Osteocyte (in vitro differentiated cells): ENCODE results near the gene SPSB3. TPM values are rescaled to one million over a fixed set of nuclear protein-coding genes. Genes with fewer than 3 reads are reported as not detected.

Experiments used
- DNase-seq: peaks from one replicate; pipeline ENCODE4 v3.0.0; 2021; ENCODE audit warnings: mixed read lengths; ENCODE audit not compliant: unreplicated experiment; ENCODE audit errors: extremely low spot score
- H3K27ac Mint-ChIP-seq: one replicate; pipeline ENCODE4 v1.8.0; 2021; ENCODE audit warnings: mild to moderate bottlenecking, mixed read lengths; ENCODE audit not compliant: unreplicated experiment
- H3K27me3 Mint-ChIP-seq: one replicate; pipeline ENCODE4 v1.8.0; 2021; ENCODE audit warnings: mixed read lengths; ENCODE audit not compliant: unreplicated experiment
- H3K36me3 Mint-ChIP-seq: one replicate; pipeline ENCODE4 v1.8.0; 2021; ENCODE audit warnings: mixed read lengths; ENCODE audit not compliant: unreplicated experiment
- H3K4me1 Mint-ChIP-seq: one replicate; pipeline ENCODE4 v1.8.0; 2021; ENCODE audit warnings: mixed read lengths; ENCODE audit not compliant: unreplicated experiment
- H3K4me3 Mint-ChIP-seq: one replicate; pipeline ENCODE4 v1.8.0; 2021; ENCODE audit warnings: mild to moderate bottlenecking, moderate library complexity, mixed read lengths; ENCODE audit not compliant: unreplicated experiment
- H3K9me3 Mint-ChIP-seq: one replicate; pipeline ENCODE4 v1.8.0; 2021; ENCODE audit warnings: mixed read lengths; ENCODE audit not compliant: unreplicated experiment
- total RNA-seq: library from RNA; stranded (reverse); gene quantifications from 2 replicates; pipeline ENCODE4 v1.2.1, GENCODE V29; 2021
- TF ChIP-seq, protein P1 (sequence below): fragments of 200-600 bp; sonication (generic); IDR thresholded peaks from 2 replicates; pipeline ENCODE4 v1.5.0; 2021; ENCODE audit warnings: antibody characterized with exemption, mild to moderate bottlenecking, moderate library complexity

SPSB3 gene
- total RNA-seq, 1 donor from 2014 or later, result 53.4 TPM

- peaks cover 24% of the 10 kb centered on the region for H3K4me1 Mint-ChIP-seq
- no peak overlapping the region for H3K27ac Mint-ChIP-seq
- peaks cover 5% of the 10 kb centered on the region for H3K36me3 Mint-ChIP-seq
These were observed 2.8 kb upstream of the SPSB3 start for GRCh38 chr16:1784977-1785845.

GRCh38 chr16:1781758-1782407 is 488 bp downstream of the SPSB3 start:
- Mint-ChIP-seq H3K4me1 (peaks cover 26% of the 10 kb centered on the region), H3K9me3 (no peaks in the 10 kb centered on the region), H3K27ac (peak overlapping the region; percentile 57), H3K4me3 (peak overlapping the region; percentile 87), H3K27me3 (no peaks in the 10 kb centered on the region), H3K36me3 (no peaks in the 10 kb centered on the region)
- TF ChIP-seq, protein P1, sequence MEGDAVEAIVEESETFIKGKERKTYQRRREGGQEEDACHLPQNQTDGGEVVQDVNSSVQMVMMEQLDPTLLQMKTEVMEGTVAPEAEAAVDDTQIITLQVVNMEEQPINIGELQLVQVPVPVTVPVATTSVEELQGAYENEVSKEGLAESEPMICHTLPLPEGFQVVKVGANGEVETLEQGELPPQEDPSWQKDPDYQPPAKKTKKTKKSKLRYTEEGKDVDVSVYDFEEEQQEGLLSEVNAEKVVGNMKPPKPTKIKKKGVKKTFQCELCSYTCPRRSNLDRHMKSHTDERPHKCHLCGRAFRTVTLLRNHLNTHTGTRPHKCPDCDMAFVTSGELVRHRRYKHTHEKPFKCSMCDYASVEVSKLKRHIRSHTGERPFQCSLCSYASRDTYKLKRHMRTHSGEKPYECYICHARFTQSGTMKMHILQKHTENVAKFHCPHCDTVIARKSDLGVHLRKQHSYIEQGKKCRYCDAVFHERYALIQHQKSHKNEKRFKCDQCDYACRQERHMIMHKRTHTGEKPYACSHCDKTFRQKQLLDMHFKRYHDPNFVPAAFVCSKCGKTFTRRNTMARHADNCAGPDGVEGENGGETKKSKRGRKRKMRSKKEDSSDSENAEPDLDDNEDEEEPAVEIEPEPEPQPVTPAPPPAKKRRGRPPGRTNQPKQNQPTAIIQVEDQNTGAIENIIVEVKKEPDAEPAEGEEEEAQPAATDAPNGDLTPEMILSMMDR, result peak; percentile 20
- DNase-seq, result no peak

More at GRCh38 chr16:1784977-1785845, 2.8 kb upstream of the SPSB3 start:
- H3K9me3 Mint-ChIP-seq, result no peaks in the 10 kb centered on the region
- H3K27me3 Mint-ChIP-seq, result no peaks in the 10 kb centered on the region
- DNase-seq, result no peak
- H3K4me3 Mint-ChIP-seq, result peak overlapping the region; percentile 62
- TF ChIP-seq, protein P1, result no peak

- H3K4me1 Mint-ChIP-seq, result peaks cover 26% of the 10 kb centered on the region
- no peak for DNase-seq
- H3K9me3 Mint-ChIP-seq, result no peaks in the 10 kb centered on the region
- H3K4me3 Mint-ChIP-seq, result peak overlapping the region; percentile 87
- TF ChIP-seq, protein P1, result no peak
- H3K27me3 Mint-ChIP-seq, result no peaks in the 10 kb centered on the region
- H3K27ac Mint-ChIP-seq, result peak overlapping the region; percentile 57
- H3K36me3 Mint-ChIP-seq, result no peaks in the 10 kb centered on the region
These were observed 1.1 kb downstream of the SPSB3 start for GRCh38 chr16:1781254-1781653.

- H3K27ac Mint-ChIP-seq, result no peak overlapping the region
- peaks cover 26% of the 10 kb centered on the region for H3K4me1 Mint-ChIP-seq
- DNase-seq, result no peak
- H3K36me3 Mint-ChIP-seq, result no peaks in the 10 kb centered on the region
- TF ChIP-seq, protein P1, result no peak
- H3K4me3 Mint-ChIP-seq, result peak overlapping the region; percentile 87
- H3K27me3 Mint-ChIP-seq, result no peaks in the 10 kb centered on the region
- H3K9me3 Mint-ChIP-seq, result no peaks in the 10 kb centered on the region
These were observed 1.7 kb downstream of the SPSB3 start for GRCh38 chr16:1780677-1781072.
